HG02610 (cell line): ENCODE data around the gene RANBP10.
"Not testable (repeated sequence)": the region's sequence is repeated elsewhere in the genome, so short reads cannot be mapped to it uniquely, and the experiment has no call there.

Experiments used
- ATAC-seq: cut with Tn5 transposase; IDR thresholded peaks from one replicate; pipeline ENCODE4 v1.9.1; 2021; ENCODE audit warnings: mild to moderate bottlenecking, moderate library complexity; ENCODE audit not compliant: unreplicated experiment

The RANBP10 gene

DNA sequence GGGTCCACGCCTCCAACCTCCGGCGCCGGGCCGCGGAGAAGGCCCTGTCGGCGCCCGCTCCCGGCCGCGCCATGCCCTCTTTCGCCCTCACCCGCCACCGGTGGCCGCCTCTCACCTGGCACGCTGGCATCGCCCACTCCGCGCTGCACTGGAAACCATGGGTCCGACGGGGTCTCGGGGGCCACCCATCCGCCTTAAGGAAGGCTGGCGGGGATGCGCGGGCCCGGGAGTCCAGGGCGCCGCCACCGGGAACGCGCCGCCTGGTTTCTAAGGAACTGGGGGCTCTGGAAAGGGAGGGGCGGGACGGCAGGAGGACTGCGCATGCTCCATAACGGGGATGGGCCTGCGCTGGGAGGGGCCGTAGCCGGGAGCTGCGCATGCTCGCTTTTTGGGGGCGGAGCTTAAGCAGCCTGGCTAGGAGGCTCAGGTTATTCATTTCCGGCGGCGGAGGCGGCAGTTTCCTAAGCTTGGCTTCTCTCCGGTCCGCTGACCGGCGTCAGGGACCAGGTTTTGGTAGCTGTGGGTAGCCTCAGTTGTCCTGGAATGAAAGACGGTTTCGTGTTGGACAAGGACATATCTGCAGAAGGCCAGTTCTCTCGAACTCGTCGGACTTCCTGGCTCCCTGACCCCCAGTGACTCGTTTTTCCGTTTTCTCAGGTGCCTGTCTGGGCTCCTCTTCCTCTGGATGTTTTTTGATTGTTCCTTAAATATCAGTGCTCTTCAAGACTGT lies 87.1 kb downstream of the RANBP10 start, which contains the start of gene GFOD2:
TSS of gene GFOD2 (minus strand) at position 269 of the 730 bp plus-strand sequence. CDS start 33,601 bp downstream, outside the sequence.
- ATAC-seq = peak; percentile 76

DNA sequence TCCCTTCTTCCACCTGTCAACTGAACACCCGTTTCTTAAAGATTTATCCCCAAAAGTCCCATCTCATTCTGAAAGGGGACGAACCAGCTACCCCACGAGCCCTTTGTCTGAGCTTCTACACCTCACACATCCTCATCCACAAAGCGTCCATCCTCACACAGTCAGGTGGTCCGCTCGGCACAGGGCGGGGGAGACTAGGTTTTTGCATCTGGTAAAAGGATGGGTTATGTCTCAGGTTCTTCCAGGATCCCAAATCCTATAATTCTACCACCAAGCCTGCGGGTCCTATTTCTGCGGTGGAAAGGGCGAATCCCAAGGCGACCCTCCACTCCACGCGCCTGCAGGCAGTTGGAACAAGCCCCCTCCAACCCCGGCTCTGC lies 87.7 kb downstream of the RANBP10 start:
- ATAC-seq = no peak

DNA sequence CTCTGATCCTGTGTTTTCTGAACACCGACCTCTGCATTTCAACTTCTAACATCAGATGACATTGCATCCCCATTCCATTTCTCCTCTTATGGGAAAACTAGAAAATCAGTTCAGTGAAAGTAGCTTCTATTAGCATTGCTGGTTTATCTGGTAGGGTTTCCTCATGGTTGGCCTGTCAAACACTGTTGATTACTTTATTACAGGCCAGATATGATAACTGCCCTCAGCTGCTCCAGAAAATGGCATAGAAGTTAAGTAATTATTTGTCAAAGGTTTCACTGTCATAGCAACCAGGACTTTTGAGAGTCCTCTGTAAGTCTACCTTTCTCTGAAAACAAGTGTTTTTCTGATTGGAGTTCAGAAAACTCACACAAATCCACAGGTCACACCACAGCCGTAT lies 90.3 kb downstream of the RANBP10 start:
- ATAC-seq = no peak

DNA sequence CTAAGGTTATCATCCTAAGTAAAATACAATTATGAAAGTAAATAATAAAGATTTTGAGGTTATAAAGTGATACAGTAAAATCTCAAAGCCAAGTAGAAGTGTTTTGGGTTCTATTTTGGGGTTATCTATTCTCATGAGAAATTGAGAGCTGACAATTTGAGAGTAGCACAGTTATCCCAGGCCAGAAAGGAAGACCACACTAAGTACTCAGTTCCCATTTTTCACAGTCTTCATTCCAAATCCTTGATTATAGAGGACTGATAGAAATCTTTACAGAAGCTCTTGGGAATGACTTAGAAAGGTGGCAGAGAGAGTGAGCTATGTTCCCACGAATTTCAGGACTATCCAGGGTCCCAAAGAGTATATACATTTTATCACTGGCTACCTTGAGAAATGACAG lies 91.8 kb downstream of the RANBP10 start:
- ATAC-seq = no peak

DNA sequence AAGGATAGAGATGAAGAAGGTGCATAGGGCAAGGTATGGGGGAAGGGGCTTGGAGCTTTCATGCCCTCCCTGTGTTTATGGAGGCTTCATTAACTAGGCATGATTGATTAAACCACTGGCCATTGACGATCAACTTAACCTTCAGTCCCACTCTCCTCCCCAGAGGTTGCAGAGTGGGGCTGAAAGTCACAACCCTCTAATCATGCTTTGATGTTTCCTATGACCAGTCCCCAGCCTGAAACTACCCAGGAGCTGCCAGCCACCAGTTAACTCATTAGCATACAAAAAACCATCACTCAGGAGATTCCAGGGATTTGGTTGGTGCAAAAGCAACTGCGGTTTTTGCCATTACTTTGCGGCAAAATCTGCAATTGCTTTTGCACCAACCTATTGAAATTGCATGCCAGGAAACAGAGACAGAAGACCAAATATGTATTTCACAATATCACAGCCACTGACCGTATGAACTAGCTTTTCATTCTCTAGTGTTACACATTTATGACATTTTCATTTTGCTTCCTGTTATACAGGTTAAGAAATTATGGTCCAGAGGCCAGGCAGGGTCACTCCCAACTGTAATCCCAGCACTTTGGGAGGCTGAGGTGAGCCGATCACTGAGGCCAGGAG lies 92.6 kb downstream of the RANBP10 start:
- ATAC-seq = no peak

DNA sequence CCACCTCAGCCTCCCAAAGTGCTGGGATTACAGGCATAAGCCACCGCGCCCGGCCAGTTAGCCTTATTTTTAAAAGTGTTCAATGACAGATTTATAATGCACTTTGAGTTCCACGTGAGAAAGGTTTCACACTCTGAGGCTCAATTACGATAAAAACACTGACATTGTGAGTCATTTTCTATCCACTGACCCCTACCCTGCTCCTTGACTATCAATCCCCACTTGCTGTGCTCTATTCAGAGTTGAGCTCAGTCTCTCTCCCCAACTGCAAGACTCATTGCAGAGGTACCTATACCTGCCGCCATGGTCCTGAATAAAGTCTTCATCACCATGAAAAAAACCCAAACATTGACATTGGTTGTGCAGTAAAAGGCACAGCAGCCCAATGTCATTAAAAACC lies 95.8 kb downstream of the RANBP10 start:
- no peak for ATAC-seq

DNA sequence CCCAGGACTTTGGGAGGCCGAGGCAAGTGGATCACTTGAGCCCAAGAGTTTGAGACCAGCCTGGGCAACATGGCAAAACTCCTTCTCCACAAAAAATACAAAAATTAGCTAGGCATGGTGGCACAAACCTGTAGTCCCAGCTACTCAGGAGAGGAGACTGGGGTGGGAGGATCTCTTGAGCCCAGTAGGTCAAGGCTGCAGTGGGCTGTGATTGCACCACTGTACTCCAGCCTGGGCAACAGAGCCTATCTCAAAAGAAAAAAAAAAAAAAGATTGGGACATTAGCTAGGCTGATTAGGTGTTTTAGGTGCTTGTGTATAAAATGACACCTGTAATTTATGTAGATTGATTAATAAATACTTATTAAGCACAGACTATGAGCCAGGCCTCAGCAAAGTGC lies 97.3 kb downstream of the RANBP10 start:
- ATAC-seq = no peak

DNA sequence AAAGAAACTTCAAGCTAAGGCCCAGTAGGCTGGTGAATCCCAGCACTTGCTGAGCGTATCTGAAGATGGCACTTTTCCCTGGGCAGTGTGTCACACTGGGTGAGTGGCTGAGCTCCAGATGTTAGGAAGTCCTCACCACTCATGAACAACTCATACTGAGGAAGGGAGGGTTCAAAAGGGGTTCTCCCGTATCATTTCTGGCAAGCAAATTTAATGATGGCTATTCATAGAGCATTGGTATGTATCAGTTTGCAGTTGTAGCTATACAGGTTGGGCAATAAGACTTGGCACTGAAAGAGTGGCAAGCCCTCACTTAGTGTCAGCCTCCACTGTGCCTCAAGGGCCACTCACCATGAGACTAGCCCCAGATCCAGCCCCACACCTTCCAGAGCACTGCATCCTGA lies 98.0 kb downstream of the RANBP10 start:
- no peak for ATAC-seq

DNA sequence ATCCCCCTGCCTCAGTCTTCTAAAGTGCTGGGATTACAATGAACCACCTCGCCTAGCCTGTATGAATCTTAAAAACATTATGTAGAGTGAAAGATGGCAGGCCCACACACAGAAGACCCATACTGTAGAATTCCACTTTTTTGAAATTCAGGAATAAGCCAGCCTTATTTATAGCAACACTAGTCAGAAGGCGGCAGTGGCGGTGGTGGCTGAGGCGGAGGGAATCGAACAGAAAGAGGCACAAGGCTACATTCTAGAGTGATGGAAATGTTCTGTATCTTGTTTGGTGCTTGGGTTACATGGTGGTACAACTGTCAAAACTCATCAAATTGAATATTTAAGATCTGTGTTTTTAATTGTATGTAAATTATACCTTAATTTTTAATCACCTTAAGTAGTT lies 98.6 kb downstream of the RANBP10 start:
- ATAC-seq = no peak

DNA sequence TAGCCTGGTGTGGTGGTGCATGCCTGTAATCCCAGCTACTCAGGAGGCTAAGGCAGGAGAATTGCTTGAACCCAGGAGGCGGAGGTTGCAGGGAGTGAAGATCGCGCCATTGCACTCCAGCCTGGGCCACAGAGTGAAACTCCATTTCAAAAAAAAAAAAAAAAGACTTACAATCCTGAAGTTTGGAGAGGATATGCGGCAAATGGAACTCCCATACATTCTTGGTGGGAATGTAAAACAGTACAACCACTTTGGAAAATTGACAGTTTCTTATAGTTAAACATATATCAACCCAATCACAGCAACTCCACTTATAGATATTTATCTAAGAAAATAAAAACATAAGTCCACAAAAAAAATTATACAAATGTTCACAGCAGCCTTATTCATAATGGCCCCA lies 99.2 kb downstream of the RANBP10 start:
- no peak for ATAC-seq

DNA sequence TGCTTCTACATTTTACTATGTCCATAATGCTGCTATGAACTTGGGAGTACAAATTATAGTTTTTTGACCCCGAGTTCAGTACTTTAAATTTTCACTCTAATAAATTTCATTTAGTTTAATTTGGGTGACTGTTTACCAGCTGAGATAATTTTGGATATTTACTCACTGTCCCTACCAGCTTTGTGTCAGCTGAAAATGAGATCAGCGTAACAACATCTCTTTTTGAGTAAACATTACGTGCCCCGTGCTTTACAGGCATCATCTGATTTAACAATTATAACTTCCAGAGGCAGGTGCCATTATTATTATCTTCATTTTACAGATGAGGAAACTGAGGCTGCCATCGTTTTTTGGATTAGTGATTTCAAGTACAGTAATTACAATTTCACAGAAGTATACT lies 102.2 kb downstream of the RANBP10 start:
- no peak for ATAC-seq

DNA sequence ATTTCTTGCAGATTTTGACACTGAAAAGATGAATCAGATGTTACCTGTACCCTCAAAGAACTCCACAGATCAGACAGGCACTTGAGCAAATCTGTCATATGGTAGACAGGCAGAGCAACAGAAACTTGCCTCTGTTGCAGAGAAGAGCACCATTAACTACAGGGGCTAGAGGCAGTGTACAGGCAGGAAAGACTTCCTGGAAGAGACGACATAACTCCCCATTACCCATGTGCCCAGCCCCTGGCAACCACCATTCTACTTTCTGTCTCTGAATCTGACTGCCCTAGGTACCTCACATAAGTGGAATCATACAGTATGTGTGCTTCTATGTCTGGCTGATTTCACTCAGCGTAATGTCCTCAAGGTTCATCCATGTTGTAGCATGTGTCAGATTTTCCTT lies 102.7 kb downstream of the RANBP10 start:
- ATAC-seq = no peak

DNA sequence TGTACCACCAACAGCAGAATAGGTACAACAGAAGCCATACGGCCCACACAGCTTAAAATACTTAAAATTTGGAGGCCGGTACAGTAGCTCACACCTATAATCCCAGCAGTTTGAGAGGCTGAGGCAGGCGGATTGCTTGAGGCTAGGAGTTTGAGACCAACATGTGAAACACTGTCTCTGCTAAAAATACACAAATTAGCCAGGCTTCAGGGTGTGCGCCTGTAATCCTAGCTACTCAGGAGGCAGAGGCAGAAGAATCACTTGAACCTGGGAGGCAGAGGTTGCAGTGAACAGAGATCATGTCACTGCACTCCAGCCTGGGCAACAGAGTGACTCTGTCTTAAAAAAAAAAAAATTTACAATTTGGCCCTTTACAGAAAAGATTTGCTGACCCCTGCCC lies 104.2 kb downstream of the RANBP10 start:
- ATAC-seq = no peak

DNA sequence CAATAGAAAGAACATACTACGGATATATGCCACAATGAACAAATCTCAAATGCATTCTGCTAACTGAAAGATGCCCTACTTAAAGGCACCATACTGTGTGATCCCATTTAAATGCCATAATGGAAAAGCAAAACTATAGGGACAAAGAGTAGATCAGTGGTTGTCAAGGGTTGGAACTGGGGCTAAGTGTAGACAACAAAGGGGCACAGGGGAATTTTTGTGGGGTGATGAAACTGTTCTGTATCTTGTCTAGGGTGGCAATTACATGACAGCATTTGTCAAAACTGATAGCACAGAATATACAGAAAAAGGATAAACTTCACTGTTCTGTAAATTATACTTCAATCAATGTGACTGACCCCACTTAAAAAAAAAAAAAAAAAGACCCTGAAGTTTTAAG lies 104.9 kb downstream of the RANBP10 start:
- ATAC-seq = no peak

DNA sequence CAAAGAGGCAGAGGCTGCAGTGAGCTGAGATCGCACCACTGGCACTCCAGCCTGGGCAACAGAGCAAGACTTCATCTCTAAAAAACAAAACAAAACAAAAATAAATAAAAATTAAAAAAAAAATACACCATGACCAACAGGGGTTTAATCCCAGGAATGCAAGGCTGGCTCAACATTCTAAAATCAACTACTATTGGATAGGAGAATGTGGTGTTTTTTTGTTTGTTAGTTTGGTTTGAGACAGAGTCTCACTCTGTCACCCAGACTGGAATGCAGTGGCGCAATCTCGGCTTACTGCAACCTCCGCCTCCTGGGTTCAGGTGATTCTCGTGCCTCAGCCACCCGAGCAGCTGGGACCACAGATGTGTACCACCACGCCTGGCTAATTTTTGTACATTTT lies 107.1 kb downstream of the RANBP10 start:
- ATAC-seq = no peak

DNA sequence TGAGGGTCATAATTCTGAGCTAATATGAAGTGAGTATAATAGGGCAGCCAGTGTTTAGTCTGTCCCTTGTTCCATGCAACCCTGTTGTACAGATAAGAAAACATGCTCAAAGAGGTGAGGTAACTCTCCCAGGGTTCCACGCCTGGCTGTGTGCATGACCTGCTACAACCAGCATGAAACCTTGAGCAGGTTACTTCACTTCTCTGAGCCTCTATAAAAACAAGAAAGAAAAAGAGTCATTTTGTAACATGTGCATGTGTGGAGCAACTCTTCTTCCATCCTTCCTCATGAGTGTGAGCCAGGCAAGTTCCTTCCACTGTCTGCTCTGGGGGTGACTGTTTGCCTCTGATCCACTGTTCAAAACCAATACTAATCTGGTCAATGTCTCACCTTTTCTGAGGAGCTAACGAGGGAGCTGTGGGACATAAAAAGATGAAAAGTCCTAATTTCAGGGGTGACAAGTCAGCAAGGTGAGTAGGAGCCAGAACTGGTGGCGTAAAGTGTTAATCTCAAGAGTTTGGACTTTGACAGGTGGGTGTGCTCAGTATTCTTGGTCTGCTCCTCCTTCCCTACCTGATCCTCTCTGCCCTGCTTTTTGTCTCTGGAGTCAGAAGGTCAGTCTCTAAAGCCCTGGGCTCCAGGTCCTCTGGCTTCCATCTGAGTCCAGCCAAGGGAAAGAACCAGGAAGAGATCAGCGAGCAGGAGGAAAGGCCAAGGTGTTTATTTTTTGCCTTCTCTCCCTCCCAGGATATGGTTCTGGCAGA lies 108.8 kb downstream of the RANBP10 start:
- ATAC-seq = no peak

DNA sequence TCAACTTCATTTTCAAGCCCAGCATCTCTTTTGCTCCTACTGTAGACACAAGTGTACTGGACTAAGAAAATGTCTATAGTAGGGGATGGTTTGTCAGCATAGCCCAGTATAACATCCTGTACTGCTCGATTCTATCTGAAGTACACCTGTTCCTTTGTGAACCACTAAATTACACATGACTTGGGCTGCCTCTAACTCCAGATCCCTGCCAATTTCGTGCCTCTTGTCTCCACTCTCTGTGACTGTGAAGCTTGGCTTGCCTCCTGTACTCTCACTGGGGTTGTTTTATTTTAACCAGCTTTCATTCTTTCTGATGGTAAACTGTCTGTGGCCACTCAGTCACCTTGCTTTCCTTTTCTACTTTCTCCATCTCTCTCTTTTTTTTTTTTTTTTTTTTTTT lies 111.7 kb downstream of the RANBP10 start:
- ATAC-seq = no peak

DNA sequence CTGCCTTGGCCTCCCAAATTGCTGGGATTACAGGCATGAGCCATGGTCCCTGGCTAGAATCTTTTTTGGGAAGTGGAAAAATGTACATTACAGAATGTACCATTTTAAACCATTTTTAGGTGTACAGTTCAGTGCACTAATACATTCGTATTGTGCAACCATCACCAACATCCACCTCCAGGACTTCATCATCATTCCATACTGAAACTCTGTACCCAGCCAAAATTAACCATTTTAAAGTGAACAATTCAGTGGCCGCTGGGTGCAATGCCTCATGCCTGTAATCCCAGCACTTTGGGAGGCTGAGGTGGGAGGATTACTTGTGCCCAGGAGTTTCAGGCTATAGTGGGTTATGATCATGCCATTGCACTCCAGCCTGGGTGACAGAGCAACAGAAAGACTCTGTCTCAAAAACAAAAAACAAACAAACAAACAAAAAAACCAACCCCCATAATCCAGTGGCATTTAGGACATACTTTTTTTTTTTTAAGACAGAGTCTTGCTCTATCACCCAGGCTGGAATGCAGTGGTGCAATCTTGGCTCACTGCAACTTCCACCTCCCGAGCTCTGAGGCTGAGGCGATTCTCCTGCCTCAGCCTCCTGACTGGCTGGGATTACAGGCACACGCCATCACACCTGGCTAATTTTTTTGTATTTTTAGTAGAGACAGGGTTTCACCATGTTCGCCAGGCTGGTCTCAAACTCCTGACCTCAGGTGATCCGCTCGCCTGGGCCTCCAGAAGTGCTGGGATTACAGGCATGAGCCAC lies 112.7 kb downstream of the RANBP10 start:
- ATAC-seq = not testable (repeated sequence)

DNA sequence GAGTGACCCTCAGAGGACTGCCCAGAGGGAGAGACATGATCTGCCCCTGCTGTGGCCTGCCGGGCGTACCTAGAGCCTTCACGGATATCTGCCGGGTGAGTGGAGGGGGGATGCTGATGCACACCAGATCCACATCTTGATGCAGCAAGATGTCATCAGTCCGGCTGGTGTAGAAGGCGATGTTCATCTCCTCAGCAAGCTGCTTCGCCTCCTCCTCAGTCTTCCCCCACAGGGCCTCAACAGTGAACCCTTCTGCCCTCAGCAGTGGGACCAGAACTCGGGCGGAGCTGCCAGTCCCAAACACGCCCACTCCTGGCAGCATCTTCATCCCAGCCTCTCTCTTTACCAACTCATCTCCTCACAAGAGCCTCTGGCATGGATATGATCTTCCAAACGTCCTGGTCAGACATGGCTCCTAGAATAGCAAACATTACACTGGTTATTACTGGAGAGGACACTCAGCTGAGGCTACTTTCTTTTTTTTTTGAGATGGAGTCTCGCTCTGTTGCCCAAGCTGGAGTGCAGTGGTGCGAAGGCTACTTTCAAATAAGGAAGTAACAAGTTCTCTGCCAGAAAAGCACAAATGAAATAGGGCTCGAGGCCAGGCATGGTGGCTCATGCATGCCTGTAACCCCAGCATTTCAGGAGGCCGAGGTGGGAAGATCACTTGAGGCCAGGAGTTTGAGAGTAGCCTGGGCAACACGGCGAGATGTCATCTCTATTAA lies 120.8 kb downstream of the RANBP10 start:
- no peak for ATAC-seq

DNA sequence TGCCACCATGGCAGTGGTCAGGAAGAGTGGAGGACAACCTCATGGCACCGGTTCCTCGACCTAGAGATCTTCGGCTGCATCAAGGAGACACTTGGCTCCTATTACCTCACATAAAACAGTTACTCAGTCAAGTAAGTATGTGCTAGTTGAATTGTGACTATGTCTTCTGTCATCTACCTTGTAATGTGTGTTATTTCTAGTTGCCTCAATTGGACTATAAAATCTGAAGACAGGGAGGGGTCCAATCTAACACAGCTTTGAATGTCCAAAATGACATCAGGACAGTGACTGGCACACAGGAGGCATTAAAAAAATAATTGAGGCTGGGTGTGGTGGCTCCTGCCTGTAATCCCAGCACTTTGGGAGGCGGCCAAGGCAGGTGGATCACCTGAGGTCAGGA lies 122.6 kb downstream of the RANBP10 start:
- ATAC-seq = no peak
